LNCAP (cell line): ENCODE results near the gene PPP1R1B.

ENCODE experiments used
- TF ChIP-seq, protein P1 (sequence below): fragments of 450-650 bp; IDR thresholded peaks from 2 replicates; pipeline ENCODE4 v1.5.1; 2017; ENCODE audit warnings: mild to moderate bottlenecking

PPP1R1B gene

GRCh38 chr17:39598630-39599003 lies 28.1 kb upstream of the PPP1R1B start:
- TF ChIP-seq, protein P1, sequence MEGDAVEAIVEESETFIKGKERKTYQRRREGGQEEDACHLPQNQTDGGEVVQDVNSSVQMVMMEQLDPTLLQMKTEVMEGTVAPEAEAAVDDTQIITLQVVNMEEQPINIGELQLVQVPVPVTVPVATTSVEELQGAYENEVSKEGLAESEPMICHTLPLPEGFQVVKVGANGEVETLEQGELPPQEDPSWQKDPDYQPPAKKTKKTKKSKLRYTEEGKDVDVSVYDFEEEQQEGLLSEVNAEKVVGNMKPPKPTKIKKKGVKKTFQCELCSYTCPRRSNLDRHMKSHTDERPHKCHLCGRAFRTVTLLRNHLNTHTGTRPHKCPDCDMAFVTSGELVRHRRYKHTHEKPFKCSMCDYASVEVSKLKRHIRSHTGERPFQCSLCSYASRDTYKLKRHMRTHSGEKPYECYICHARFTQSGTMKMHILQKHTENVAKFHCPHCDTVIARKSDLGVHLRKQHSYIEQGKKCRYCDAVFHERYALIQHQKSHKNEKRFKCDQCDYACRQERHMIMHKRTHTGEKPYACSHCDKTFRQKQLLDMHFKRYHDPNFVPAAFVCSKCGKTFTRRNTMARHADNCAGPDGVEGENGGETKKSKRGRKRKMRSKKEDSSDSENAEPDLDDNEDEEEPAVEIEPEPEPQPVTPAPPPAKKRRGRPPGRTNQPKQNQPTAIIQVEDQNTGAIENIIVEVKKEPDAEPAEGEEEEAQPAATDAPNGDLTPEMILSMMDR = no peak

GRCh38 chr17:39599004-39599664 lies 27.6 kb upstream of the PPP1R1B start:
- TF ChIP-seq, protein P1 = no peak

DNA sequence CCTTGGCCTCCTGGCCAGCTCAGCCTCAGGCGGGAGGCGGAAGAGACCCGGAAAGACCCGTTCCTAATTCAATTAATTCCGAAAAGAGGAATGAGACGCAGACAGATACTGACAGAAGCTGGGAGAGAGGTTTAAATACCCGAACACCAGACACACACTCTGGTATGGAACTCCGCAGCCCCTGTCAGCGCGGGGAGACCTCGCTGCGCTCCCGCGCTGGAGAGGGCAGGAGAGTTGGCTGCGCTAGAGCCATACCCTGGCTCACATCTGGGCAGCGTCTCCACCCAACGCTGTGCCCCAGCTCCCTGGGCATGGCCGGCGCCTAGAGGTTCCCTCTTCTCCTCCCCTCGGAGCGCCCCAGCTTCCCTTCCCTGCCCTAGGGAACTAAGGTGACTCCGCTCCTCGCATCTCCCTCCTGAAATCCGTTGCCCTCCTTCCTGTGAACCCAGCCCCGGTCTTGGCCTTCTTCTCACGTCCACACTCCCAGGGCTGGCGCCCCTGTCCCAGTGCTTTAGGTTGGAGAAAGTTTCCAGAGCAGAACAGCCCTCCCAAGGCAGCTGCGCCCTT lies 27.0 kb upstream of the PPP1R1B start:
- TF ChIP-seq, protein P1 = no peak

GRCh38 chr17:39600288-39600996 lies 26.3 kb upstream of the PPP1R1B start:
- TF ChIP-seq, protein P1 = no peak

DNA sequence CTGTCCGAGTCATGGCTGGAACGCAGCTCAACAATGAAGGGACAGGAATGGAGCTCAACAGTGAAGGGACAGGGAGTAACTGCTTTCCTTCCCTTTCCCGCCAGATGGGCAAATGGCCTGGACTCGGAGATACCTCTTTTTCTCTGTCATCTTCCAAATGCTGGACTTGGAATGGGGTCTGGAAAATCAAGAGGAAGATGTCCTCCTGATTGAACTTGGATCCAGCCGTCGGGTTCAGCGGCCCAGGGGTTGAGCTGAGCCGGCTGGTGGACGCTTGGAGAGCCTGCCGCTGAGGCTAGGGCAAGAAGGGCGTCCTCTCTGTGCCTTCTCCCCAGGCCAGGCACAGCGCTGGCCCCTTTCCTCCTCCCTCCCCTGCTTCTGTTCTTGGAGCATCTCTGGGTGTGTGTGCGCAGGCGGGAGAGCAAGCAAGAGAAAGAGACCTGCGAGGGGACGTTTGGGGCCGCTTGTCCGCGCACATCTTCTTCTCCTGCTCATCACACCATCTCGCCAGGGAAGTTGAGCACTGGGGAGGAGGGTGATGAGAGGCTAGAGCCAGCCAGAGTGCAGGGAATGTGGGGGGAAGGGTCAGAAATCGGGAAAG lies 25.7 kb upstream of the PPP1R1B start:
- TF ChIP-seq, protein P1 = no peak

DNA sequence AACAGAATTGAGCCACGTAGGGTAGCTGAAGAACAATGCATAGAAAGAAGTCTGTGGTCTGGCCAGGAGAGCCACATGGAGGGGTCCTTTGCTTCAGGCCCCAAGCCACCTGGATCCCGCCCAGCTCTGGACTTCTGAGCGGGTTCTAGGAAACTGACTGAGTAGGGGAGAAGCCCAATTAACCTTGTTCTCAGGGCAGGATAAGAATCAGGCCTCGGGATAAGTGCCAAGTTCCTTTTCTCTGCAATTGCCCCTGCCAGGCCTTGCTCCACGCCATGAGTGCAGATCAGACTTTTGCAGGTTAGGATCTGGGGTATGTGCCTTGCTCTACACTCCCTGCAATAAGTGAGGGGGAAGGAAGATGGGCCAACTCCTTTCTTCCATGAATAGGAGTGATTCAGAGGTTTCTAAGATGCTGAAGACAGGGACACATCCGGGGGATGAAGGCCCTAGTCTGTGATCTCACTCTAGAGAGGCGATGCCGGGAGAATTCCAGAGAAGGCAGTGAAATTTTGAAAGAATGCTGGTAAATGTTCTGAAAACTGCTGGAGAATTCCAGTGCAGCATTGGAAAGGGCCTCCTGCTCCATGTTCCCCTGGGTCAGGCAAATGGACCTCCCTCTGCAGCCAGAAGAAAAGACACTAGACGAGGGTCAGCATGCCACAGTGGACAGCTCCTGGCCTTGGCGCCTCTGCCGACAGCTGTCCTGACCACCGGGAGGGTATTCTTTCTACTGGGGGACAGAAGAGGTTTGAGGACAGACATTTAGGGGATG lies 24.8 kb upstream of the PPP1R1B start:
- TF ChIP-seq, protein P1 = no peak
